ENCODE results near the gene DCST2. TPM values are rescaled to one million over a fixed set of nuclear protein-coding genes. Genes with fewer than 3 reads are reported as not detected.

The DCST2 gene
- total and polyA plus RNA-seq, 9 of the 15 experiments (the other 6 are each of a cell fraction or from before 2014, with no cell fraction given), result 0.09 to 0.49 (median 0.11) TPM; not detected in 3

GRCh38 chr1:154973344-154974101 lies 60.1 kb downstream of the DCST2 start (continued):
- TF ChIP-seq, protein P1, sequence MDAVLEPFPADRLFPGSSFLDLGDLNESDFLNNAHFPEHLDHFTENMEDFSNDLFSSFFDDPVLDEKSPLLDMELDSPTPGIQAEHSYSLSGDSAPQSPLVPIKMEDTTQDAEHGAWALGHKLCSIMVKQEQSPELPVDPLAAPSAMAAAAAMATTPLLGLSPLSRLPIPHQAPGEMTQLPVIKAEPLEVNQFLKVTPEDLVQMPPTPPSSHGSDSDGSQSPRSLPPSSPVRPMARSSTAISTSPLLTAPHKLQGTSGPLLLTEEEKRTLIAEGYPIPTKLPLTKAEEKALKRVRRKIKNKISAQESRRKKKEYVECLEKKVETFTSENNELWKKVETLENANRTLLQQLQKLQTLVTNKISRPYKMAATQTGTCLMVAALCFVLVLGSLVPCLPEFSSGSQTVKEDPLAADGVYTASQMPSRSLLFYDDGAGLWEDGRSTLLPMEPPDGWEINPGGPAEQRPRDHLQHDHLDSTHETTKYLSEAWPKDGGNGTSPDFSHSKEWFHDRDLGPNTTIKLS (IDR thresholded peaks at IDR 0.05; ENCODE audit: borderline replicate concordance, low read depth), result peak; percentile 21; the same call in 1 of the 2 replicates
- TF ChIP-seq SRF (CRISPR knock-in tag; IDR thresholded peaks at IDR 0.05), result peak in 1 of 2 experiments; percentile 25; a peak in 1 of 4 replicates
- TF ChIP-seq ZNF384 (IDR thresholded peaks at IDR 0.05; ENCODE audit: low read depth, low read length), result peak; percentile 81
- TF ChIP-seq BACH1 (tag; IDR thresholded peaks at IDR 0.05), result peak; percentile 10; the same call in 1 of the 2 replicates
- TF ChIP-seq E2F5 (CRISPR knock-in tag; IDR thresholded peaks at IDR 0.05), result no peak
- no peak for TF ChIP-seq ZNF133 (CRISPR knock-in tag; IDR thresholded peaks at IDR 0.05)
- TF ChIP-seq EZH2 (IDR thresholded peaks at IDR 0.05; ENCODE audit: borderline replicate concordance, low read depth, low read length), result no peak
- TF ChIP-seq ETV5 (CRISPR knock-in tag; IDR thresholded peaks at IDR 0.05; ENCODE audit: low read depth), result no peak
- peak; percentile 79 for TF ChIP-seq POLR2H (tag; IDR thresholded peaks at IDR 0.05; ENCODE audit: low read depth)
- no peak for TF ChIP-seq E4F1 (CRISPR knock-in tag; IDR thresholded peaks at IDR 0.05; ENCODE audit: borderline replicate concordance)
- TF ChIP-seq BMI1 (IDR thresholded peaks at IDR 0.05; ENCODE audit: low read length), result no peak
- TF ChIP-seq RCOR1 (IDR thresholded peaks at IDR 0.05; ENCODE audit: borderline replicate concordance in 1 of 2, low read depth in 2 of 2, low read length in 2 of 2), result peak in 1 of 2 experiments; percentile 76; a peak in 1 of 4 replicates
- TF ChIP-seq, protein P2, sequence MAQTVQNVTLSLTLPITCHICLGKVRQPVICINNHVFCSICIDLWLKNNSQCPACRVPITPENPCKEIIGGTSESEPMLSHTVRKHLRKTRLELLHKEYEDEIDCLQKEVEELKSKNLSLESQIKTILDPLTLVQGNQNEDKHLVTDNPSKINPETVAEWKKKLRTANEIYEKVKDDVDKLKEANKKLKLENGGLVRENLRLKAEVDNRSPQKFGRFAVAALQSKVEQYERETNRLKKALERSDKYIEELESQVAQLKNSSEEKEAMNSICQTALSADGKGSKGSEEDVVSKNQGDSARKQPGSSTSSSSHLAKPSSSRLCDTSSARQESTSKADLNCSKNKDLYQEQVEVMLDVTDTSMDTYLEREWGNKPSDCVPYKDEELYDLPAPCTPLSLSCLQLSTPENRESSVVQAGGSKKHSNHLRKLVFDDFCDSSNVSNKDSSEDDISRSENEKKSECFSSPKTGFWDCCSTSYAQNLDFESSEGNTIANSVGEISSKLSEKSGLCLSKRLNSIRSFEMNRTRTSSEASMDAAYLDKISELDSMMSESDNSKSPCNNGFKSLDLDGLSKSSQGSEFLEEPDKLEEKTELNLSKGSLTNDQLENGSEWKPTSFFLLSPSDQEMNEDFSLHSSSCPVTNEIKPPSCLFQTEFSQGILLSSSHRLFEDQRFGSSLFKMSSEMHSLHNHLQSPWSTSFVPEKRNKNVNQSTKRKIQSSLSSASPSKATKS (CRISPR knock-in tag; IDR thresholded peaks at IDR 0.05), result no peak
- TF ChIP-seq TSC22D4 (tag; IDR thresholded peaks at IDR 0.05), result no peak
- peak; percentile 45; the same call in 1 of the 2 replicates for TF ChIP-seq TOE1 (IDR thresholded peaks at IDR 0.05; ENCODE audit: borderline replicate concordance)
- TF ChIP-seq TOE1 (CRISPR knock-in tag; IDR thresholded peaks at IDR 0.05; ENCODE audit: borderline replicate concordance, low read depth), result no peak
- TF ChIP-seq DLX4 (CRISPR knock-in tag; IDR thresholded peaks at IDR 0.05), result no peak
- TF ChIP-seq YBX1 (IDR thresholded peaks at IDR 0.05), result no peak
- no peak for TF ChIP-seq HIVEP1 (CRISPR knock-in tag; IDR thresholded peaks at IDR 0.05)
- peak; percentile 14 to 43; a peak in 1 of 4 replicates for TF ChIP-seq ARNT (IDR thresholded peaks at IDR 0.05)

All from K562 (cell line).